SKM-1 (cell line): ENCODE measurements around the gene TMEM183A.
A peak's percentile ranks its signal among the peaks of the same experiment; 100 is the strongest.

Experiments
- DNase-seq: peaks from one replicate; lab custom pipeline; 2025; ENCODE audit not compliant: unreplicated experiment; lab: John Stamatoyannopoulos, UW

TMEM183A gene

GRCh38 chr1:203045821-203046594, 38.8 kb downstream of the TMEM183A start:
- DNase-seq, result no peak

- DNase-seq, result no peak
These were observed 39.9 kb downstream of the TMEM183A start for GRCh38 chr1:203046984-203047630.

DNA sequence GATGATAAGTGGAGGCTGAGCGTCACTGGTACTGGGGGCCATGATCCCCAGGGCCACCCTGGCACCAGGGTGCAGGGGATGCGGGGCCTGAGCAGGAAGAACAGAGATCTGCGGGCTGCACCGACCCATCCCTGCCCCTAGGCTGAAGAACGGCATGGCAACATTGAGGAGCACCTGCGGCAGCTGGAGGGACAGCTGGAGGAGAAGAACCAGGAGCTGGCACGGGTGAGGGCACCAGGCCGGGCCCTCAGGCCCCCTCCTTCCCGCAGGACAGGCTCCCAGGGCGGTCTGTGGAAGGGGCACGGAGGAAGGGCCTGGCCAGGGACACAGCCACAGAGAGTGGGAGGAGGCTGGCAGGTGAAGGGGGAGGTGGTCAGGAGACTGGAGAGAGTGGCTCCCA, 40.9 kb downstream of the TMEM183A start:
- DNase-seq, result no peak

- no peak for DNase-seq
These were observed 41.4 kb downstream of the TMEM183A start for GRCh38 chr1:203048555-203049051.

GRCh38 chr1:203049077-203049476, 41.9 kb downstream of the TMEM183A start:
- DNase-seq, result no peak

DNA sequence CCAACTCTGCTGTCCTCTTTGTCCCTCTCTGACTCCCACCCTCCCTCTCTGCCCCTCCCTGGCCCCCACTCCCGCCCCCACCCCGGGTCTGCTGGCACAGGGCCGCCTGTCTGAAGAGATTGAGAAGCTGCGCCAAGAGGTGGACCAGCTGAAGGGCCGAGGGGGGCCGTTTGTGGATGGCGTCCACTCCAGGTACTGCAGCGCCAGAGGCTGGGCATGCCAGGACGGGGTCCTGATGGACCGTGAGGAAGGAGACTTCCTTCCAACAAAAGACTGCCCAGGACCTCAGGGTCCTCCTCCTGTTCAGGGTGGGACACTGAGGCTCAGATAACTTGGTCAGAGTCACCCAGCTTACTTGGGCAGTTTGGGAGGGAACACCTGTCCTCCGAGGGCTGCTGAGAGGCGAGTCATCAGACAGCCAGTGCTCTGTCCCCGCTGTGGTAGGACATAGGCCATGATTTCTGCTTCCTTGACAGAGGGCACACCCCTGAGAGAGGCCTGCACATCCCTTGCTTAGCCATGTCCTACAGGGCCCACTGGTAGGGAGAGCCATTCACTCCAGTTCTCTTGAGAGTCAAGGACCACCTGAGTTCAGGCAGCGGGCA, 42.5 kb downstream of the TMEM183A start:
- DNase-seq, result no peak

DNA sequence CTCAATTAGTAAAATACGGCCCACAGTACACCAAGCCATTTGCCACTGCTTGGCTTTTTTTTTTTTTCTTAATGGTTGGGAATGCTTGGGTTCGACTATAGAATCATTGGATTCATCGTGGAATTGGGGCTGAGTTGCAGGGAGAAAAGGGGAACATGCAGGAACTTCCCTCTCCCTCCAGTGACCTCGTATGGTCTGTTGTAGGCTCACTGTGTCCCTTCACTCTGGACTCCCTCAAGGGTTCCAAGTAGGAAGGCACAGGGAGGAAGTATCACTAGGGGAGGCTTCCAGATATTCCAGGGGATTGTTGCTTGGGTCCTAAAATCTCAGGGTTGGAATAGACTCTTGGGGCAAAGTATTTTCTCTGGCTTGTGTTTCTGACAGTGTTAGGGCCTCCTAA, 43.7 kb downstream of the TMEM183A start:
- no peak for DNase-seq

GRCh38 chr1:203051841-203052324, 44.7 kb downstream of the TMEM183A start:
- DNase-seq, result no peak

DNA sequence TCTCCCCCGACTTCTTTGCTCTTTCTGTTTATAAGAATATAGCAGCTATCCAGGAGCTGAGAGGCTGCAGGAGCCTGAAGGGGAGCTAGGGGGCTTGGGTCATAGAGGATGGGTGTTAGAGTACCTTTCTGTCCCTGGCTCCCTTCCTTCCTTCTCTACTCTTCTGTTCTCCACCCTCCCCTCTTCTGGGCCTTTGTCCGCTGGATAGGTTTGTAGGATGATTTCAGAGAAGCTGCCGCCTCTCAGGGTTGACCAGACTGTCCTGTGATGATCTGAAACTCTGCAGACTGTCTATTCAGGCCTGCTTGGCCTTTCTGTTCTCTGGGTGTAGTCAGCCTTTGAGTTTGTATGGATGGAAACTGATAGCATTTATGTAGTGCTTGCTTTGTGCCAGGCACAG, 45.4 kb downstream of the TMEM183A start:
- DNase-seq, result no peak

GRCh38 chr1:203054184-203054583, 47.0 kb downstream of the TMEM183A start:
- no peak for DNase-seq

DNA sequence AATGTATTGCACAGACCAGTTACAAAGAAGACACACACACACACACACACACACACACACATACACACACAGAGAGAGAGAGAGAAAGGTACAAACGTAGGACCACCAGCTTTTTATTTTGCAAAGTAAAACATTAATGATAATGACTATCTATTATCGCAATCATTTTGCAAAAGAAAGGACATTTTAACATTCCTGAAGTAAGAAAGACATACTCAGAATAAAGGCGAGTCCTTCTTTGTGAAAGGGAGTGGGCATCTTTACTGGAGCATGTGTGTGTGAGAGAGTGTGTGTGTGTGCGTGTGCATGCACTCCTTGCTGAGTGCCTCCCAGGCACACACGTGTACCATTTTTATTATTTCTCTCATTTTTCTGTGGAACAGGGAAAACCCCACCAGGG, 47.5 kb downstream of the TMEM183A start:
- no peak for DNase-seq

DNA sequence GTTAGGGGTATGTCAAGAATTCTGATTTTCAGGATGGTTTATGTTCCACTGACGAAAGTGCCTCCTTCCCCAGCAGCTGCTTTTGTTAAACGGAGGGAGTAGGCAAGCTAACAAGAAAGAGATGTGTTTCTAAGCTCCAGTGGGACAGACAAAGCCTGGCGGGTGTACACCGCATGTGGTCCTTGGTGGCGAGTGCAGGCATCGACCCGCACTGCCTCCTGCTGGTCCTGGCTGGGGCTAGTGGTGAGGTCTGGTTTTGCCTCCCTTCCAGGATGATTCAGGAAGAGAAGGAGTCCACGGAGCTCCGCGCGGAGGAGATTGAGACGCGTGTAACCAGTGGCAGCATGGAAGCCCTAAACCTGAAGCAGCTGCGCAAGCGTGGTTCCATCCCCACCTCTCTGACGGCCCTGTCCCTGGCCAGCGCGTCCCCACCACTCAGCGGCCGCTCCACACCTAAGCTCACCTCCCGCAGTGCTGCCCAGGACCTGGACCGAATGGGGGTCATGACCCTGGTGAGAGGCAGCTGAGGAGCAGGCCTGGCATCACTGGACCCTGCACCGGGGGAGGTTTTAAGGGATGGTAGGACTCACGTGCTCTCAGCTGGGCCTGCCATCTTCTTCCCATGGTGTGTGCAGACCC, 48.1 kb downstream of the TMEM183A start:
- DNase-seq, result no peak

DNA sequence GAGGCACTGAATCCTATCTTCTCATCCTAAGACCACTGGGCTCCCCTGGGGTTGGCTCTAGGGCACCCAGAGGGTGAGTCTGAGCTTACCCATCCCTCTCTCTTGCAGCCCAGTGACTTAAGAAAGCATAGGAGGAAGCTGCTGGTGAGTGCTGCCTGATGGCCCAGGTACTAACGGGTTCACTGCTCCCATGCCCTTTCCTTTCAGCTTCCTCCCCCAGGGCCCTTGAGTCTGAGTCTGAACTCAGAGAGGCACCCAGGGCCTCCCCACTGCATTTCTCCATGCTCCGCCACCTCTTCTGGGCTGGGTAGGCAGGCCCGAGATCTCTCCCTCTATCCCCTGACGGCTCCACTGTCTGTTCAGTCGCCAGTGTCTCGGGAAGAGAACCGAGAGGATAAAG, 48.8 kb downstream of the TMEM183A start:
- DNase-seq, result no peak

GRCh38 chr1:203056516-203056915, 49.3 kb downstream of the TMEM183A start:
- no peak for DNase-seq

DNA sequence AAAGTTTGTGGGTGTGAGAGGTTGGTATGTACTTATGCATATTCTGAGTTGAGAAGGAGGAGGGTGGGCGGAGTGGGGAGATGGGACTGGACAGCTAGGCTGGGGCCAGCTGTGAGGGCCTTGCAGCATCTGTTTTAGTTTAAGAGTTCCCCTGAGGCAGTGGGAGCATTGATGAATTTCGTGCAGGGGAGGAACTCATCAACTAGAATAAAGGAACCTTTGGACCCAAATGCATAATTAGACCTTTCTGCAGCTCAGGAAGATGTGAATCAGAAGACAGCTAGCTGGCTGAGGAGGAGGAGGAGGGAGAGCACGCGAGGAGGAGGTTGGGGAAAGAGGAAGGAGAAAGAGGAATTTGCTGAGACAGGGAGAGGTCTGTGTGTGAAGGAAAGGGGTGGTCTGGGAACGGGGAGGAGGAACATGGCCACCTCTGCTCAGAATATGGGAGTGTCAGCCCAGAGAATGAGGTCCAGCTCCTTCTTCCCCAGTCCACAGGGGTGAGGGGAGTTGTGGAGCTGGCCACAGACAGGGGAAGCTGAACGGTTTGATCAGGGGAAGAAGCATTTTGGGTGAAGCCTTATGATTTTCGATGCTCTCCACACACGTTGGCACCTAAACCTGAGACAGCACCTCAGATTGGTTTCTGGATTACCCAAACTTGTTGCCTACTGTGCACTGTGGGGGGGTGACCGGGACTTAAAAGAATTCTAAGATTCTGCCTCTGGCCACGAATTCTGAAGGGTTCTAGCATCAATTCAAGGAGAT, 50.9 kb downstream of the TMEM183A start:
- DNase-seq, result peak; percentile 76

- DNase-seq, result peak; percentile 90
These were observed 51.4 kb downstream of the TMEM183A start for GRCh38 chr1:203058676-203058935.

- DNase-seq, result peak; percentile 90
These were observed 52.3 kb downstream of the TMEM183A start for GRCh38 chr1:203059485-203059884.

DNA sequence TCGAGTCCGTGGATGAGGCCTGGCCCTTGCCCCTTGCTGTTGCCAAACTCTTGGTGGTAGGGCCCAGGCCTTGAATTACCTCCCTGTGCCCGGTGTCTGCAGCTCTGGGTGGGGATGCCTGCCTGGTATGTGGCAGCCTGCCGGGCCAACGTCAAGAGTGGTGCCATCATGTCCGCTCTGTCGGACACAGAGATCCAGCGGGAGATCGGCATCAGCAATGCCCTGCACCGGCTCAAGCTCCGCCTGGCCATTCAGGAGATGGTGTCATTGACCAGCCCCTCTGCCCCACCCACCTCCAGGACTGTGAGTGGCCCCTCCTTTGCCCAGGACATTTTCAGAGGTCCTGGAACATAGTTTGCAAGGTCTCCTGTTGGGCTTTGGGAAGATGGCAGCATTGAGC, 52.9 kb downstream of the TMEM183A start:
- DNase-seq, result no peak

- DNase-seq, result no peak
These were observed 56.1 kb downstream of the TMEM183A start for GRCh38 chr1:203063287-203063686.

- no peak for DNase-seq
These were observed 58.0 kb downstream of the TMEM183A start for GRCh38 chr1:203065191-203065590.

- no peak for DNase-seq
These were observed 58.8 kb downstream of the TMEM183A start for GRCh38 chr1:203065986-203066385.
